SK-N-SH (cell line): Measurements from ENCODE around the gene CIAO1. TPM values are rescaled to one million over a fixed set of nuclear protein-coding genes. Genes with fewer than 3 reads are reported as not detected.

ENCODE experiments used
- CTCF ChIA-PET: fragments of 300-600, 350-600 bp; formaldehyde crosslinking; extraction: SDS; loops from one replicate; lab custom pipeline; 2021; lab: Yijun Ruan, JAX
- POLR2A ChIA-PET: fragments of 350-600 bp; sonication (Branson Sonifier 250); formaldehyde crosslinking; extraction: SDS; loops from one replicate; lab custom pipeline; 2020; ENCODE audit warnings: antibody characterized with exemption, inconsistent platforms; lab: Yijun Ruan, JAX
- DNase-seq: peaks from one replicate; pipeline ENCODE4 v3.0.0; 2012
- H2AFZ ChIP-seq: fragments of 200-600 bp; sonication (generic); 2 replicates; pipeline ENCODE4 v1.8.1; 2016; ENCODE audit warnings: antibody characterized with exemption, mild to moderate bottlenecking, low read depth
- H3F3A ChIP-seq: fragments of 200-600 bp; sonication (generic); replicated peaks from 2 replicates; pipeline ENCODE3; 2016; ENCODE audit warnings: antibody characterized with exemption, mild to moderate bottlenecking; ENCODE audit not compliant: insufficient read depth
- H3K27ac ChIP-seq, 2 experiments: fragments of 200-500 bp in 1 of 2; fragments of 200-600 bp in 1 of 2; sonication (Bioruptor generic) in 1 of 2; sonication (generic), shearing (Covaris generic) in 1 of 2; 2 replicates each; pipeline versions ENCODE4 v1.5.1 to v1.6.1; 2014 to 2016; ENCODE audit warnings: low read depth in 2 of 2, inconsistent platforms in 1 of 2, low read length in 1 of 2, mild to moderate bottlenecking in 1 of 2, mixed read lengths in 1 of 2
- H3K27me3 ChIP-seq: fragments of 200-600 bp; sonication (generic), shearing (Covaris generic); 2 replicates; pipeline ENCODE4 v1.6.1; 2016; ENCODE audit warnings: mixed run types; ENCODE audit not compliant: insufficient read depth
- H3K36me3 ChIP-seq, 2 experiments: fragments of 200-500 bp in 1 of 2; fragments of 200-600 bp in 1 of 2; sonication (Bioruptor generic) in 1 of 2; sonication (generic) in 1 of 2; replicated peaks in 1 of 2; 2 replicates each; pipeline versions ENCODE3 to v1.5.1; 2014 to 2016; ENCODE audit warnings: low read length in 1 of 2, mild to moderate bottlenecking in 1 of 2; ENCODE audit not compliant: insufficient read depth in 2 of 2, control insufficient read depth in 1 of 2
- H3K4me1 ChIP-seq, 2 experiments: fragments of 200-500 bp in 1 of 2; fragments of 200-600 bp in 1 of 2; sonication (Bioruptor generic) in 1 of 2; sonication (generic), shearing (Covaris generic) in 1 of 2; 2 replicates each; pipeline versions ENCODE4 v1.5.1 to v1.6.1; 2014 to 2016; ENCODE audit warnings: low read depth in 1 of 2, low read length in 1 of 2, mixed run types in 1 of 2; ENCODE audit not compliant: insufficient read depth in 2 of 2, control insufficient read depth in 1 of 2
- H3K4me2 ChIP-seq: fragments of 200-600 bp; sonication (generic), shearing (Covaris generic); 2 replicates; pipeline ENCODE4 v1.6.1; 2017; ENCODE audit warnings: mixed run types
- H3K4me3 ChIP-seq, 2 experiments: fragments of 200-500 bp in 1 of 2; fragments of 200-600 bp in 1 of 2; sonication (Bioruptor generic) in 1 of 2; sonication (generic), shearing (Covaris generic) in 1 of 2; 2 replicates each; pipeline versions ENCODE4 v1.5.1 to v1.8.1; 2014 to 2016; ENCODE audit warnings: low read depth in 2 of 2, inconsistent platforms in 1 of 2, low read length in 1 of 2, mild to moderate bottlenecking in 1 of 2, mixed read lengths in 1 of 2, moderate library complexity in 1 of 2
- H3K79me2 ChIP-seq: fragments of 200-600 bp; sonication (generic); 2 replicates; pipeline ENCODE4 v1.8.1; 2017; ENCODE audit warnings: mild to moderate bottlenecking; ENCODE audit not compliant: insufficient read depth
- H3K9ac ChIP-seq: fragments of 200-600 bp; sonication (generic); 2 replicates; pipeline ENCODE4 v1.6.1; 2017; ENCODE audit warnings: mixed run types
- H3K9me2 ChIP-seq: fragments of 200-600 bp; sonication (generic); 2 replicates; pipeline ENCODE4 v1.6.1; 2017; ENCODE audit warnings: mixed run types
- H3K9me3 ChIP-seq: fragments of 200-600 bp; sonication (generic); 2 replicates; pipeline ENCODE4 v1.6.1; 2017; ENCODE audit warnings: mixed run types, mild to moderate bottlenecking, moderate library complexity
- H4K20me1 ChIP-seq: fragments of 200-600 bp; sonication (generic); 2 replicates; pipeline ENCODE4 v1.6.1; 2017; ENCODE audit warnings: mild to moderate bottlenecking, mixed run types; ENCODE audit not compliant: insufficient read depth
- CHD2 ChIP-seq: fragments of 150-350 bp; IDR thresholded peaks from 2 replicates; pipeline ENCODE4 v1.6.1; 2018; ENCODE audit warnings: low read length; ENCODE audit not compliant: partially characterized antibody
- EP300 ChIP-seq, 2 experiments: IDR thresholded peaks; 2 replicates each; pipeline versions ENCODE4 v1.4.0 to v1.6.1; 2012; ENCODE audit warnings: borderline replicate concordance in 1 of 2, low read depth in 1 of 2, low read length in 1 of 2
- FOSL2 ChIP-seq: IDR thresholded peaks from 2 replicates; pipeline ENCODE4 v1.4.0; 2012; ENCODE audit warnings: low read depth, mild to moderate bottlenecking, moderate library complexity, borderline replicate concordance
- FOXM1 ChIP-seq: IDR thresholded peaks from 2 replicates; pipeline ENCODE4 v1.4.0; 2012; ENCODE audit warnings: low read depth, mild to moderate bottlenecking
- GABPA ChIP-seq: IDR thresholded peaks from 2 replicates; pipeline ENCODE4 v1.4.0; 2012; ENCODE audit warnings: low read depth, mild to moderate bottlenecking
- JUND ChIP-seq: IDR thresholded peaks from 2 replicates; pipeline ENCODE4 v1.4.0; 2012
- MEF2A ChIP-seq: IDR thresholded peaks from 2 replicates; pipeline ENCODE4 v1.4.0; 2012; ENCODE audit warnings: low read depth, borderline replicate concordance
- MXI1 ChIP-seq: IDR thresholded peaks from 2 replicates; pipeline ENCODE4 v1.6.1; 2012; ENCODE audit warnings: mild to moderate bottlenecking, low read depth, low read length, improper control_type of control experiment
- RCOR1 ChIP-seq: fragments of 150-350 bp; IDR thresholded peaks from 2 replicates; pipeline ENCODE4 v1.6.1; 2017; ENCODE audit warnings: antibody characterized with exemption, low read length
- TEAD4 ChIP-seq: IDR thresholded peaks from 2 replicates; pipeline ENCODE4 v1.4.0; 2012; ENCODE audit warnings: mild to moderate bottlenecking, borderline replicate concordance; ENCODE audit not compliant: insufficient read depth
- WGBS: methylation state at CpG from one replicate; pipeline ENCODE4 v1.1.6; 2017; ENCODE audit warnings: low lambda C conversion rate; 5-methylcytosine and 5-hydroxymethylcytosine counted together
- polyA plus RNA-seq, 3 experiments: library from polyadenylated mRNA; depleted of rRNA; stranded (reverse); fragments of >200 nt; gene quantifications; 2 replicates each; pipeline ENCODE4 v1.2.3, GENCODE V29; 2012
- TF ChIP-seq, protein P1 (sequence below): fragments of 150-350 bp; IDR thresholded peaks from 2 replicates; pipeline ENCODE4 v1.6.1; 2016; ENCODE audit warnings: mild to moderate bottlenecking, low read depth, low read length
- TF ChIP-seq, protein P2 (sequence below): IDR thresholded peaks from 2 replicates; pipeline ENCODE4 v1.4.0; 2012; ENCODE audit warnings: low read depth, borderline replicate concordance
- TF ChIP-seq, protein P3 (sequence below): IDR thresholded peaks from 2 replicates; pipeline ENCODE4 v1.4.0; 2012; ENCODE audit warnings: low read depth
- TF ChIP-seq, protein P4 (sequence below): fragments of 200-600 bp; sonication (generic); IDR thresholded peaks from 2 replicates; pipeline ENCODE4 v1.6.1; 2017; ENCODE audit warnings: antibody characterized with exemption, mild to moderate bottlenecking, moderate library complexity
- TF ChIP-seq, protein P5 (sequence below): IDR thresholded peaks from 2 replicates; pipeline ENCODE4 v1.4.0; 2012; ENCODE audit warnings: low read depth, borderline replicate concordance

The CIAO1 gene
- polyA plus RNA-seq, 1 of the 3 experiments (the other 2 are of a cell fraction), result 120 TPM

DNA sequence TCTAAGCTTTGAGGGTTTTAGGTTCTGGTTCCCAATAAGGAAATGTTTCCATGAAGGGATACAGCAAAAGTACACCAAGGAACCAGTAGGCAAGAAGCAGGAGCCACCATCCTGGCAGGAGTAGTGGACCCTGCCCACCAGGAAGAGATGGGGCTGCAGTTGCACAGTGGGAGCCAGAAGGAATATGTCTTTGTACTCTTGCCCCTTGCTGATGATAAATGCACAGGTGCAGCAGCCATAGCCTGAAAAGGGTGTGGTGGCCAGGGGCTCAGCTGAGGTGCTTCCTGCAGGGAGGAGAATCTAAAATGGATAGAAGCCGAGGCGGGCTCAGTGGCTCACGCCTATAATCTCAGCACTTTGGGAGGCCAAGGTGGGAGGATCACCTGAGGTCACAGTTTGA, 27.8 kb upstream of the CIAO1 start:
- CTCF ChIA-PET, result interaction anchor here (1.3 kb wide), 1 partner anchor 13 kb away, joined by 4 read pairs; no protein-coding TSS in a partner anchor
- 100% methylated on average over 3 of the region's 3 CpGs for WGBS
- POLR2A ChIA-PET, result no interaction called here
- Histone ChIP-seq H3K9me3 (no peaks in the 10 kb centered on the region), H3K4me3 (no peak overlapping the region), H3K27me3 (no peaks in the 10 kb centered on the region), H3K27ac (no peak overlapping the region), H2AFZ (no peak overlapping the region), H3K79me2 (no peaks in the 10 kb centered on the region), H3F3A (no peaks in the 10 kb centered on the region), H3K4me1 (no peaks in the 10 kb centered on the region; a peak in 1 of 4 replicates), H3K4me2 (no peak overlapping the region), H3K36me3 (no peaks in the 10 kb centered on the region), H4K20me1 (no peaks in the 10 kb centered on the region), H3K9me2 (no peaks in the 10 kb centered on the region), H3K9ac (no peak overlapping the region)
- TF ChIP-seq EP300 (IDR thresholded peaks at IDR 0.05; ENCODE audit: borderline replicate concordance in 1 of 2, low read depth in 1 of 2, low read length in 1 of 2) (no peak), TEAD4 (no peak), RCOR1 (no peak), FOXM1 (no peak), GABPA (no peak), MEF2A (no peak), CHD2 (no peak), FOSL2 (no peak), JUND (no peak), MXI1 (no peak)
- TF ChIP-seq, protein P1, sequence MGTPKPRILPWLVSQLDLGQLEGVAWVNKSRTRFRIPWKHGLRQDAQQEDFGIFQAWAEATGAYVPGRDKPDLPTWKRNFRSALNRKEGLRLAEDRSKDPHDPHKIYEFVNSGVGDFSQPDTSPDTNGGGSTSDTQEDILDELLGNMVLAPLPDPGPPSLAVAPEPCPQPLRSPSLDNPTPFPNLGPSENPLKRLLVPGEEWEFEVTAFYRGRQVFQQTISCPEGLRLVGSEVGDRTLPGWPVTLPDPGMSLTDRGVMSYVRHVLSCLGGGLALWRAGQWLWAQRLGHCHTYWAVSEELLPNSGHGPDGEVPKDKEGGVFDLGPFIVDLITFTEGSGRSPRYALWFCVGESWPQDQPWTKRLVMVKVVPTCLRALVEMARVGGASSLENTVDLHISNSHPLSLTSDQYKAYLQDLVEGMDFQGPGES, result no peak
- TF ChIP-seq, protein P2, sequence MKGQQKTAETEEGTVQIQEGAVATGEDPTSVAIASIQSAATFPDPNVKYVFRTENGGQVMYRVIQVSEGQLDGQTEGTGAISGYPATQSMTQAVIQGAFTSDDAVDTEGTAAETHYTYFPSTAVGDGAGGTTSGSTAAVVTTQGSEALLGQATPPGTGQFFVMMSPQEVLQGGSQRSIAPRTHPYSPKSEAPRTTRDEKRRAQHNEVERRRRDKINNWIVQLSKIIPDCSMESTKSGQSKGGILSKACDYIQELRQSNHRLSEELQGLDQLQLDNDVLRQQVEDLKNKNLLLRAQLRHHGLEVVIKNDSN, result no peak
- TF ChIP-seq, protein P3, sequence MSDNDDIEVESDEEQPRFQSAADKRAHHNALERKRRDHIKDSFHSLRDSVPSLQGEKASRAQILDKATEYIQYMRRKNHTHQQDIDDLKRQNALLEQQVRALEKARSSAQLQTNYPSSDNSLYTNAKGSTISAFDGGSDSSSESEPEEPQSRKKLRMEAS, result no peak
- TF ChIP-seq, protein P4, sequence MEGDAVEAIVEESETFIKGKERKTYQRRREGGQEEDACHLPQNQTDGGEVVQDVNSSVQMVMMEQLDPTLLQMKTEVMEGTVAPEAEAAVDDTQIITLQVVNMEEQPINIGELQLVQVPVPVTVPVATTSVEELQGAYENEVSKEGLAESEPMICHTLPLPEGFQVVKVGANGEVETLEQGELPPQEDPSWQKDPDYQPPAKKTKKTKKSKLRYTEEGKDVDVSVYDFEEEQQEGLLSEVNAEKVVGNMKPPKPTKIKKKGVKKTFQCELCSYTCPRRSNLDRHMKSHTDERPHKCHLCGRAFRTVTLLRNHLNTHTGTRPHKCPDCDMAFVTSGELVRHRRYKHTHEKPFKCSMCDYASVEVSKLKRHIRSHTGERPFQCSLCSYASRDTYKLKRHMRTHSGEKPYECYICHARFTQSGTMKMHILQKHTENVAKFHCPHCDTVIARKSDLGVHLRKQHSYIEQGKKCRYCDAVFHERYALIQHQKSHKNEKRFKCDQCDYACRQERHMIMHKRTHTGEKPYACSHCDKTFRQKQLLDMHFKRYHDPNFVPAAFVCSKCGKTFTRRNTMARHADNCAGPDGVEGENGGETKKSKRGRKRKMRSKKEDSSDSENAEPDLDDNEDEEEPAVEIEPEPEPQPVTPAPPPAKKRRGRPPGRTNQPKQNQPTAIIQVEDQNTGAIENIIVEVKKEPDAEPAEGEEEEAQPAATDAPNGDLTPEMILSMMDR, result no peak
- TF ChIP-seq, protein P5, sequence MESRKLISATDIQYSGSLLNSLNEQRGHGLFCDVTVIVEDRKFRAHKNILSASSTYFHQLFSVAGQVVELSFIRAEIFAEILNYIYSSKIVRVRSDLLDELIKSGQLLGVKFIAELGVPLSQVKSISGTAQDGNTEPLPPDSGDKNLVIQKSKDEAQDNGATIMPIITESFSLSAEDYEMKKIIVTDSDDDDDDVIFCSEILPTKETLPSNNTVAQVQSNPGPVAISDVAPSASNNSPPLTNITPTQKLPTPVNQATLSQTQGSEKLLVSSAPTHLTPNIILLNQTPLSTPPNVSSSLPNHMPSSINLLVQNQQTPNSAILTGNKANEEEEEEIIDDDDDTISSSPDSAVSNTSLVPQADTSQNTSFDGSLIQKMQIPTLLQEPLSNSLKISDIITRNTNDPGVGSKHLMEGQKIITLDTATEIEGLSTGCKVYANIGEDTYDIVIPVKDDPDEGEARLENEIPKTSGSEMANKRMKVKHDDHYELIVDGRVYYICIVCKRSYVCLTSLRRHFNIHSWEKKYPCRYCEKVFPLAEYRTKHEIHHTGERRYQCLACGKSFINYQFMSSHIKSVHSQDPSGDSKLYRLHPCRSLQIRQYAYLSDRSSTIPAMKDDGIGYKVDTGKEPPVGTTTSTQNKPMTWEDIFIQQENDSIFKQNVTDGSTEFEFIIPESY, result no peak
- no peak for DNase-seq
